NCI-H2107 (cell line): ENCODE results near the gene DSP.

Source experiments
- DNase-seq: peaks from one replicate; lab custom pipeline; 2025; lab: John Stamatoyannopoulos, UW

Gene DSP

DNA sequence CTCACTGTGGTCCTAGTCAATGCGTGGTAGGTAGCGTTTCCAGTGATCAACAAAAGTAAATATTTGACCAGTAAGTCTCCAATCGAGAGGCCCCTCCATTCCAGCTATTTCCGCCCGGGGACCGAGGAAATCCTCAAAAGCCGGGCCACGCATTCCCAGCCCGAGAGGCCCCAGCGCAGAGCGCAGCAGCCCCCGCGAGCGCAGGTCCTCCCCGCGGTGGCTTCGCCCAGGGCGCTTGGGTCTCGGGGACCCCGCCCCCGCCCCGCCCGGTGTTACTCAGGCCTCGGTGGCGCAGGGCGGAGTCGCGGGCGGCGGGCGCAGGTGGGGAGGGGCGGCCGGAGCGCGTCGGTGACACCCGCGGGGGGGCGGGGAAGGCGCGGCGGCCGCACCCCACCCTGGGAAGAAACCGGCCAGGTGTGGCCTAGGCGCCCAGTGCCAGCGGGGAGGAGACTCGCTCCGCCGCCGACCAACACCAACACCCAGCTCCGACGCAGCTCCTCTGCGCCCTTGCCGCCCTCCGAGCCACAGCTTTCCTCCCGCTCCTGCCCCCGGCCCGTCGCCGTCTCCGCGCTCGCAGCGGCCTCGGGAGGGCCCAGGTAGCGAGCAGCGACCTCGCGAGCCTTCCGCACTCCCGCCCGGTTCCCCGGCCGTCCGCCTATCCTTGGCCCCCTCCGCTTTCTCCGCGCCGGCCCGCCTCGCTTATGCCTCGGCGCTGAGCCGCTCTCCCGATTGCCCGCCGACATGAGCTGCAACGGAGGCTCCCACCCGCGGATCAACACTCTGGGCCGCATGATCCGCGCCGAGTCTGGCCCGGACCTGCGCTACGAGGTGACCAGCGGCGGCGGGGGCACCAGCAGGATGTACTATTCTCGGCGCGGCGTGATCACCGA, at the start of gene DSP:
Gene DSP, plus strand, starts transcription at position 497 of the 890 bp plus-strand sequence. Its CDS starts 245 bp downstream, at position 742.
- DNase-seq = no peak

DNA sequence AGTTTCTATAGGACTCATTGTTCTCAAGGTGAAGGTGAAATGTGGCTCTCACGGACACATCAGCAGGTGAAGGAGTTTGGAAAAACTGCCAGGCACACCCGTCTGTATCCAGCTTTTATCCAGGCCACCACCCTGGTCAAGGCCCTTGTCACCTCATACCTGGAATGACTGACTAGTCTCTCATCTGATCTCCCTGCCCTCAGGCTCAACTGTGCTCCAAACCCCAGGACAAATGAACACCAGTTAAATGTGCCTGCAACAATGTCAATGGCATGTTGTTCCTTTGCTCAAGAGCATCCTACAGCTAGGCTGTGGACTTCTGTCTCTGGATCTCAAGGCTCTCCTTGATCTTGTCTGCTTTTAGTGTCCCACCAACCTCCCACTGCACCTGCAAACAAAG, 47.6 kb upstream of the DSP start:
- DNase-seq = no peak

DNA sequence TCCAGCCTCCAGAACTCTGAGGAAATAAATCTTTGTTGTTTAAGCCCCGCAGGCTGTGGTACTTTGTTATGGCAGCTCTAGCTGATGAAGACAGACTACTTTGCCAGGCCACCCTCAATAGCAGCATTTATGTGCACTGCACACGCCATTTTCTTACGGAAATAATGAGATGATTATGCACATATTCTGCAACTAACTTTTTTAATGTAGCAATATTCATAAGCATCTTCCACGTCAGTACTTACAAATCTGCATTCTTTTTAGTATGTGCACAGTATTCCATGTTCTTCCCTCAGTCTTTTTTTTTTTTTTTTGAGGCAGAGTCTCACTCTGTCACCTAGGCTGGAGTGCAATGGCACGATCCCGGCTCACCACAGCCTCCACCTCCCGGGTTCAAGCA, 46.8 kb upstream of the DSP start:
- no peak for DNase-seq

DNA sequence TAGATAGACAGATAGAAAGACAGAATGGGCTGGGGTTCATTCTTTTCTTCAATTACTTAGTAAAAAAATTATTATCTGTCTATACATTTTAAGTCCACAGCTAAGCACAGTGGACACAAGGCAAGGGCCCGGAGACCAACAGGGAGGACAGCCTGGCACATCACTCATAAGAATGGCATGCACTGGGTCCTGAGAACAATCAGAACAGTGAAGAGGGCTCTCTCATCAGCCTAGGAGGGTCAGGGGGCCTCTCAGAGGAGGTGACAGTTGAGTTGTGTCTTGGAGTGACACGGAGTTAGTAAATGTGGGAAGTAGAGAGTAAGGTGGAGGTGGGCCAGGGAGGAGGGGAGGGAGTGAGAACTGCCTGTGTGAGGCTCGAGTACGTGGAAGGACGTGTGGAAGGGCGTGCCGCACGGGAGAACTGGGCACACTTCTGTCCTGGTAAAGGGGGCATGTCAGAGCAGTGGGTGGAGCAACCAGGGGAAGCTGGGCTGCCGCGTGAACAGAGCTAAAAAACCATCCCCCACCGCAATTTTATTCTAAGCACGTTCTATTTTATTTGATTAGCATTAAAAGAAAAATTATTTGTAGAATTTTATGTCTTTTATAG, 45.1 kb upstream of the DSP start:
- no peak for DNase-seq

- no peak for DNase-seq
Observed at GRCh38 chr6:7500752-7501282, 40.7 kb upstream of the DSP start.

DNA sequence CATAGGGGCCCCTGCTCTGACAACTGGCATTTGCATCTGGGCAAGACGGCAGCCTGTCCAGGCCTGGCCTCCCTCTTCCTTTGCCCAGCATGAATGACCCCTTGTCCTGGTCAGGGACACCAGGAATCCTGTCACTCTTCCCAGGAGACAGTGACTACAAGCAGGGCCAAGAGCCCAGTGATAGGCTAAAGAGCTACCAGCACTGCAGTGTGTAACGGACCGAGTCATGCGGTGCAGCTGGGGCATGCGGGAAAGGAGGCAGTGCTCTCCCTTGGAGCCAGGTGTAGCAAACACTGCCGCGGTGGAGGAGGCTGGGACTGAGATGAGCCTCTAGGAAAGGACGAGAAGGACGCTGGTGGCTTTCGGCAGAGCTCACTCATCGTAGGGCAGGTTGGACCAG, 38.7 kb upstream of the DSP start:
- DNase-seq = no peak

DNA sequence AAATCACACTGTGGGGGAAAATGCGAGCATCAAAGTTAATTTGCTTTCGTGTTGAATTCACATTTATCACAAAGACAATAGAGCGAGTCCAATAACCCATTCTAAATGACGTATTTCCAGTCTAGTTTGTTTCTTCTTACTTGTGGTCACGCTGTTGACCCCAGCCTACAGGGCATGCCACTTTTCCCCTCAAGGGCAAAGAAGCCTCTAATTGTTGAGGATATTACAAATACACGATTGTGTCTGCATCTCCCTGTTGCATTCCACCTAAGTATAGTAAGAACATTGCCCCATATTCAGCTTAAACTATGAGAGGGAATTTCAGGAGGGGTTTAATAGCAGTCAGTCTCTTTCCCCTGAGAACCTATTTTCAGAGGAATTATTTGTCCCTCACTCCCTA, 37.4 kb upstream of the DSP start:
- DNase-seq = no peak

DNA sequence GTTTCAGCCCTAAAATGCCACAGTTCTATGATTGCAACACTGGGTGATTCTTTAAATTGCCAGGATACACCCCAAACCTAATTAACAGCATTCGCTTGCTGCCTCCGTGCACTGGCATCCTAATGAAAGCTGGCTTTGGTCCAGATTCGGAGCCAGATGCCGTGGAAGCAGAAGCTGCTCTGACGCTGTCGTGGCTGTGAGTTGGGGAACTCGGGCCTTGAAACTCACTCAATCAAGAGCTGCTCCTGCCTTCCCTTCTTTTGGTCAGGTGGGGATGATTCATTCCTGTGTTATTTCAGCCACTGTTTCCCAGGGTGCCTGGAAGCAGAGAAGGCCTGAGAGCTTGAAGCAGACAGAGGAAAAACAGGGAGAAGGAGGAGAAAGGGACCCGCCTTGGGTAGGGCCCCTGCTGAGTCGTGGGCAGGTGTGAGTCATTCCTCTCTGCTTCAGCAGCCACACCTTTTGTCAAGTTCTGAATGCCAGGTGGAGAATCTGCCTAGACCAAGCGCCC, 36.2 kb upstream of the DSP start:
- no peak for DNase-seq

DNA sequence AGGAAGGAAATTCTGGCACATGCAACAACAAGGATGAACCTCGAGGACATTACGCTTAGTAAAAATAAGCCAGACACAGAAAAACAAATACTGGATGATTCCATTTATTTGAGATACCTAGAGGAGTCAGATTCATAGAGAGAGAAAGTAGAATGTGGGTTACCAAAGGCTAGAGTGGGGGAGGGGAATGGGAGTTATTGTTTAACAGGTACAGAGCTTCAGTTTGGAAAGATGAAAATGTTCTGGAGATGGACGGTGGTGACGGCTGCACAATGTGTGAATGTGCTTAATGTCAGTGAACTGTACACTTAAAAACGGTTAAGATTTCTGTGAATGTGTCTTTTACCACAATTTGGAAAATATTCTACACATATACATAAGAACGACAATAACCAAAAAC, 33.9 kb upstream of the DSP start:
- no peak for DNase-seq

- DNase-seq = no peak
Observed at GRCh38 chr6:7512320-7512719, 29.2 kb upstream of the DSP start.

GRCh38 chr6:7513529-7513928, 27.9 kb upstream of the DSP start:
- no peak for DNase-seq

DNA sequence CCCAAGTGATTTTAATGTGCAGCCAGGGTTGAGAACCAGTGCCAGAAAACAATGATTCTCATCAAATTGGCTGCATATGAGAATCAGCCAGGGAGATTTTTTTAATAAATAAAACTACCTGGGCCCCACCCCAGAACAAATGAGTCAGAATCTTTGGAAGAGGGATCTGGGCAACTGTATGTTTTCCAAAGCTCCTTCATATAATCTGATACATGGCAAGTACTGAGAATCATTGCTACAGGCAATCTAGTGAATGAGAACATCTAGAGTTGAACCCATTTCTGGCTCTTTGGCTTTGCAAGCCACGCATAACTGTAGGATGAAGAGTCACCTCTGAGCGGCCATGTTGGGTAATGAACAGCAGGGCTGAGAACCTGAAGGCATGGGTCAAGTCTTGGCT, 26.1 kb upstream of the DSP start:
- no peak for DNase-seq

- no peak for DNase-seq
Observed at GRCh38 chr6:7518877-7519276, 22.6 kb upstream of the DSP start.

GRCh38 chr6:7522873-7523272, 18.6 kb upstream of the DSP start:
- DNase-seq = no peak

DNA sequence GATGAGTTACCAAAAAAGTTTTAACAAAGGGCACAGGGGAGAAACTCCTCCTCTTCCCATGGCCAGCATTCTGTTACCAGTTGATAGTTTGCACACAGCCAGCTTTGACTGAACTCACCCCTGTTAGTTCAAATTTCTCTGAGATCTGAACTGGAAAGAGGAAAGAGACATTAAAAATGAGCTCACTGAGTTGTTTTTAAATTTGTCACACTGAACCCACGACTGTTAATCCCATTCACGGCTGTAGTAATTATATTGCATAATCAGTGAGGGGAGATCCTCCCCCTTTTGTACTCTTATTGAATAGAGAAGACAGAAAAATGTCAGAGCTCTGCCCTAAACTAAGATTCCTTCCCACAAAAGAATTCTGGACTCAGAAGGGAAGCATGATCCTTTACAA, 17.5 kb upstream of the DSP start:
- no peak for DNase-seq

DNA sequence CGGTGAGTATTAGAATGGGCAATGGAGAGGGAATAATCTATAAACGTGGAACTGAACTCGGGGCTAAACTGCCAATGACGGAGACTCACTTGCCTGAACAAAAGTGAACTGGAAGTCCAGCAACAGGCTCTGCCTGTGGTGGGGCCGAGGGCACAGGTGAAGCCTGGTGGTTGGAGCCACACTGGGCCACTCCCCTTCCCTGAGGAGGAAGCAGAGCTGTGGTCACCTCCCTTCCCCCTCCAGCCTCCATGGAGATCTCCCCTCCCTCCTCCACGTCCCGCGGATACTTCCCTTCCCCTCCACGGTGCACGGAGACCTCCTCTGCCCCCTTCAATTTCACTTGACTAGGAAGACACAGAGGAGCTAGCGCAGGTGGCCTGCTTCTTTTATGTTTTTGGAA, 14.7 kb upstream of the DSP start:
- DNase-seq = no peak

DNA sequence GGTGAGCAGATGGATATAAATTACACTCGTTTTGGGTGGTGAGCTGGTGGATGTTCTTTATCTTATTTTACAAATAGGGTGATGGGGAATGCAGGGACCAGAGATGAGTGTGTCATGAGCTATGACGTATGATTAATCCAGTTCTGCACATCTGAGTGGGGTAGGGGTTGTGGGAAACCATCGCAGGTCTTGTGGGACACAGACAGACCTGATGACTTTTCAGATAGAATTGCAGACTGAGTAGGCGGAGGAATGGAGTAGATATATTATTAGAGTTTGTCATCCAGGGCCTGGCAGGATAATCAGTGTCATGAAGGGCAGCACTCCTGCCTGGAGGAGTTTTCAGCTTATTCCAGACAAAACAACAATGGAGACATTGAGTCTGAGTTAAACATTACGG, 12.9 kb upstream of the DSP start:
- DNase-seq = no peak

GRCh38 chr6:7529141-7529540, 12.3 kb upstream of the DSP start:
- no peak for DNase-seq

DNA sequence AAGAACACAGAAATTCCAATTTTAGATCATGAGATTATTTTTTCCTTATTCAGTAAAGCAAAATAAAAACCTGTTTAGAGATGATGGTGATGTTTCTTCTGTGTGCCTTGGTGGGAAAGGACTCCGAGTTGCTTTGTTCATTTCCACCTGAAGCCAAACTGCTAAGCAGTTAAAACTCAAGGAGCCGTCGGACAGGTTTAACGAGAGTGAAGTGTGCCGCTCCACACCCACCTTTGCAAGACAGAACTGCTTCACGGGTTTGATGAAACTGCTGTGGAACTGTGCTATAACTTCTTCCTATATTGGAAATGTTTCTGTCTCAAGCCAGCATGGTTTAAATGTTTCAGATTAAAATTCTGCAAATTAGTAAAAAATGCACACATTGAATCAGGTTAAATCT, 9.2 kb upstream of the DSP start:
- DNase-seq = no peak

GRCh38 chr6:7532821-7533220, 8.7 kb upstream of the DSP start:
- DNase-seq = no peak

- DNase-seq = no peak
Observed at GRCh38 chr6:7534192-7534591, 7.3 kb upstream of the DSP start.

GRCh38 chr6:7535498-7535897, 6.0 kb upstream of the DSP start:
- DNase-seq = no peak

DNA sequence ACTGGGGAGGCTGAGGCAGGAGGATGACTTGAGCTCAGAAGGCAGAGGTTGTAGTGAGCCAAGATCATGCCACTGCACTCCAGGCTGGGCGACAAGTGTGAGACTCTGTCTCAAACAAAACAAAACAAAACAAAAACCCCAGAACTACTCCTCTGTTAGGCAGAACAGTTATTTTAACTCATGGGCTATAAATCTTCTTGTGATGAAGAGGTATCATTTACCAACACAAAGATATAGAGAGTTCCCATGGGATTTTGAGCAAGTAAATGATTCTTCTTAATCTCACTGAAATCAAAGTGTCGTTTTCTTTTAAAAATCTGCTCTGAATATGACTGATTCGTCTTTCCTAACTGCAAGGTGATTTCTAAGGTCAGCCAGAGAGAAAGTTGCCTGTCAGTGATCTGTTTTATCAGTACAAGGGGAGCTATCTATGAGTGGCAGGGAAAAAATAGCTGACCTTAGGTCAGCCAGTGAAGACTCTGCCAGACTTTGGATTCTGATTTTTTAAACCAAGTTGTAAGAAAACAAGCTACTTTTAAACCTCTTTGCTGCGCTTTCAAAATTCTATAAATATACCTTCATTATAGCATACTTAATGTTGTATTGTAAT, 3.8 kb upstream of the DSP start:
- DNase-seq = no peak
